ENCODE measurements around the gene USF1. TPM values are rescaled to one million over a fixed set of nuclear protein-coding genes. Genes with fewer than 3 reads are reported as not detected.

USF1 gene
- total RNA-seq, 2 experiments from 2014 or later = 60.9 to 83.1 TPM

DNA sequence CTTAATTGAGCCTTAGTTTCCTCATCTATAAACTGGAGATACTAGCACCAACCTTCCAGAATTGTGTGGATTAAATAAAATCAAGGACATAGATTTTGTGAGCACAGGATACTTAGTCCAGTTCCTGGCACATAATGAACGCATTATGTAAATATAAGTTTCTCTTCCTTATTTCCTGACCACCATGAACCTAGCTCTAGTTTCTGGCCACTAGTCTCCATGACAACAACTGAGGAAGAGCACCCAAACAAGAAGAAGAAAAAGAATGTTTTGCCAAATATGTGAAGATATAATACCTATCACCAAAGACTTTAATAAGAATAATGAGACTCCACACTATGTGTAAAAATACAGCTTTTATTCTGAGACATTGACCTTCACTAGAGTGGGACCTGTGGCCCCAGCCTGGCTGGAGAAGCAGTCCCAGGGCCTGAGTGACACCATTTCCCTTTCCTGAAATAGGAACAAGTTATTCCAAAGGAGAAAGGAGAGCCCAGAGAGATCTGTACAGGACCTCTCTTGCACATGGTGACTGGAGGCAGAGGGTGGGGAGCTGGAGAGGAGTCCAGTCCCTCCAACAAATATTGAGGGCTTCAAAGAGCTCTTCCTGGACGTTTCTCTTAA lies 940 bp upstream of the USF1 start:
- Histone ChIP-seq H3K4me1 (ENCODE audit: insufficient read depth, low read length, poor library complexity, severe bottlenecking) (peaks cover 50% of the 10 kb centered on the region), H2AFZ (ENCODE audit: low read length) (no peak overlapping the region; the same call in 1 of the 2 replicates), H4K20me1 (ENCODE audit: insufficient read depth, low read length) (no peaks in the 10 kb centered on the region), H3K4me3 (ENCODE audit: low read depth, low read length, poor library complexity, severe bottlenecking) (peak overlapping the region; percentile 81), H3K36me3 (ENCODE audit: insufficient read depth, low read length) (peaks cover 65% of the 10 kb centered on the region), H3K79me2 (ENCODE audit: insufficient read depth, low read depth, low read length) (peaks cover 18% of the 10 kb centered on the region; the same call in 1 of the 2 replicates), H3K9me3 (ENCODE audit: low read length) (no peaks in the 10 kb centered on the region), H3K27ac (ENCODE audit: low read depth, low read length, poor library complexity, severe bottlenecking) (peak overlapping the region; percentile 92), H3K9me2 (ENCODE audit: insufficient read depth, low read length) (no peaks in the 10 kb centered on the region), H3K4me2 (ENCODE audit: low read length) (peak overlapping the region; percentile 87)
- BruUV-seq (replicated peaks) = no TSS peak
- peak; percentile 79 for DNase-seq (ENCODE audit: low spot score)
- TF ChIP-seq EZH2phosphoT487 (IDR thresholded peaks at IDR 0.05; ENCODE audit: borderline replicate concordance, low read depth, low read length) = no peak
- ChIA-PET POLR2A (interaction anchor here (0.6 to 5.0 kb wide), 15 partner anchors 8 to 210 kb away, joined by 3 to 42 read pairs (median 5); partner anchors contain the start of genes ARHGAP30, F11R, KLHDC9 and NIT1), CTCF (ENCODE audit: unreplicated experiment) (interaction anchor here (1.1 to 1.8 kb wide), 4 partner anchors 14 to 119 kb away, joined by 3 to 6 read pairs (median 5); partner anchors contain the start of genes F11R and PPOX)
- intact Hi-C loops (cut with micrococcal nuclease; ENCODE audit: unreplicated experiment) = no loop called here

DNA sequence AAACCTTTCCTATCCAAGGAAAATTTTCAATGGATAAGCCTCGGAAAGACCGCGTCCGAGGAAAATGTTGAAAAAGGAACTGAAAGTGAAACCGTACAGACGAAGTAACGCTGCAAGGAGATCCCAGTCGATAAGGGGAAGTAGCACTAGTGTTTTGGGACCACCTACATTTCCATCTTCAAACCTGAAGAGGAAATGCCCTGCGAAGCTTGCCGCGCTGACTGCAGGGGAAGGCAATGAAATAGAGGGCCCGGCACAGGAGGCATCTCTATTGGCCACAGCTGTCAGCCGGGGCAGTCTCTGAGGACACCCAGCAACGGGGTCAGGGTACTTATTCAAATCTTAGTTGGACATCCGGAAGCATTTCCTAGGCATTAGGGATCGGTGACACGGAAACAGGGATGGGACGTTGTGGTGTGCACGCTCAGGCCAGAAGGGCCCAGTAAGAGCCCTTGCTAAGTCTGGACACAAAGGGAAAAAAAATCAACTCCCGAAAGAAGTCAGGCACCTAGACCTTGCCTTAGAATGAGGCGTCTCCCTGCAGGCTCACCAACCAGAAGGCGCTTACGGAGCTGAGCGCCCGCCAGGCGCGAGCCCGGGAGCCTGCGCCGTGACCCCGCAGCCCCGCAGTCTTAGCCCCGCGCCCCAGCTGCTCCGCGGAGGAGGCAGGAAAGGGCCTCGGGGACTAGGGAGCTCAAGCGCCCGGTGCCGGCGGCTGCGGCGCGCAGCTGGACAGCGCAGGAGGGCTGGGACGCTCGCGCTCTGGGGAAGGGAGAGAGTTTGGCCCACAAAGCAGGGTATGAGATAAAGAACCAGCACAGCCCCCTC lies 655 bp downstream of the USF1 start:
- Histone ChIP-seq H3K27ac (ENCODE audit: low read depth, low read length, poor library complexity, severe bottlenecking) (peak overlapping the region; percentile 92), H3K9me2 (ENCODE audit: insufficient read depth, low read length) (no peaks in the 10 kb centered on the region), H3K4me2 (ENCODE audit: low read length) (peak overlapping the region; percentile 87), H4K20me1 (ENCODE audit: insufficient read depth, low read length) (no peaks in the 10 kb centered on the region), H3K36me3 (ENCODE audit: insufficient read depth, low read length) (peaks cover 65% of the 10 kb centered on the region), H3K9me3 (ENCODE audit: low read length) (no peaks in the 10 kb centered on the region), H2AFZ (ENCODE audit: low read length) (peak overlapping the region; percentile 51), H3K4me3 (ENCODE audit: low read depth, low read length, poor library complexity, severe bottlenecking) (peak overlapping the region; percentile 81), H3K79me2 (ENCODE audit: insufficient read depth, low read depth, low read length) (peaks cover 18% of the 10 kb centered on the region; the same call in 1 of the 2 replicates), H3K4me1 (ENCODE audit: insufficient read depth, low read length, poor library complexity, severe bottlenecking) (peaks cover 58% of the 10 kb centered on the region)
- intact Hi-C loops (cut with micrococcal nuclease; ENCODE audit: unreplicated experiment) = loop anchor here (1.0 to 2.0 kb wide), 3 partner anchors 23 to 52 kb away; no protein-coding TSS in a partner anchor
- CTCF ChIA-PET (ENCODE audit: unreplicated experiment) = interaction anchor here (1.0 to 1.8 kb wide), 2 partner anchors 10 to 23 kb away, joined by 3 to 6 read pairs; no protein-coding TSS in a partner anchor
- peak; percentile 93 for DNase-seq (ENCODE audit: low spot score)
- POLR2A ChIA-PET = interaction anchor here (0.7 to 5.0 kb wide), 14 partner anchors 12 to 841 kb away, joined by 3 to 42 read pairs (median 4); partner anchors contain the start of genes ARHGAP30, F11R, KLHDC9 and NIT1
- no TSS peak for BruUV-seq (replicated peaks)
- TF ChIP-seq, protein P1, sequence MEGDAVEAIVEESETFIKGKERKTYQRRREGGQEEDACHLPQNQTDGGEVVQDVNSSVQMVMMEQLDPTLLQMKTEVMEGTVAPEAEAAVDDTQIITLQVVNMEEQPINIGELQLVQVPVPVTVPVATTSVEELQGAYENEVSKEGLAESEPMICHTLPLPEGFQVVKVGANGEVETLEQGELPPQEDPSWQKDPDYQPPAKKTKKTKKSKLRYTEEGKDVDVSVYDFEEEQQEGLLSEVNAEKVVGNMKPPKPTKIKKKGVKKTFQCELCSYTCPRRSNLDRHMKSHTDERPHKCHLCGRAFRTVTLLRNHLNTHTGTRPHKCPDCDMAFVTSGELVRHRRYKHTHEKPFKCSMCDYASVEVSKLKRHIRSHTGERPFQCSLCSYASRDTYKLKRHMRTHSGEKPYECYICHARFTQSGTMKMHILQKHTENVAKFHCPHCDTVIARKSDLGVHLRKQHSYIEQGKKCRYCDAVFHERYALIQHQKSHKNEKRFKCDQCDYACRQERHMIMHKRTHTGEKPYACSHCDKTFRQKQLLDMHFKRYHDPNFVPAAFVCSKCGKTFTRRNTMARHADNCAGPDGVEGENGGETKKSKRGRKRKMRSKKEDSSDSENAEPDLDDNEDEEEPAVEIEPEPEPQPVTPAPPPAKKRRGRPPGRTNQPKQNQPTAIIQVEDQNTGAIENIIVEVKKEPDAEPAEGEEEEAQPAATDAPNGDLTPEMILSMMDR (conservative IDR thresholded peaks at IDR 0.05; ENCODE audit: low read length) = no peak
- no peak for TF ChIP-seq EZH2phosphoT487 (IDR thresholded peaks at IDR 0.05; ENCODE audit: borderline replicate concordance, low read depth, low read length)

DNA sequence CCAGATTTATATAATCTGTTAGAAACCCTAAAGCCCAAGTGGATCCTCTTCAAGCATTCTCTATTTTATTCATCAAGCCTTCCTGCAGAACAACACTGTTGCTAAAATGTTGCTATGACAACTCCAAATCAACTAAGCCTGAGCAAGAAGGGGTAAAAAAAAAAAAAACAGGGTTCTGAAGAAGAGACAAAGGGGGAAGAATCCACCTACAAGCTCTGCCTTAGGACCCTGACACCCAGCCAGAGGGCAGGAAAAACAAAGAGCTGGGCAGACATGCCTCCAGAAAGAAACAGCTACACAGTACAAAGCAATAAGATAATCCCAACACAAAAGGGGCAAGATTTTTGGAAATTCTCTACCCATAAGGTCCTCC lies 1.3 kb downstream of the USF1 start:
- peaks cover 65% of the 10 kb centered on the region for H3K36me3 ChIP-seq (ENCODE audit: insufficient read depth, low read length)
- ChIA-PET CTCF (ENCODE audit: unreplicated experiment) (no interaction called here), POLR2A (interaction anchor here (0.5 to 5.0 kb wide), 9 partner anchors 12 to 841 kb away, joined by 3 to 42 read pairs (median 4); partner anchors contain the start of genes ARHGAP30, F11R, NIT1 and PFDN2)
- no peaks in the 10 kb centered on the region for H3K9me2 ChIP-seq (ENCODE audit: insufficient read depth, low read length)
- H3K4me3 ChIP-seq (ENCODE audit: low read depth, low read length, poor library complexity, severe bottlenecking) = peak overlapping the region; percentile 81
- peaks cover 18% of the 10 kb centered on the region; the same call in 1 of the 2 replicates for H3K79me2 ChIP-seq (ENCODE audit: insufficient read depth, low read depth, low read length)
- peaks cover 64% of the 10 kb centered on the region for H3K4me1 ChIP-seq (ENCODE audit: insufficient read depth, low read length, poor library complexity, severe bottlenecking)
- H3K4me2 ChIP-seq (ENCODE audit: low read length) = peak overlapping the region; percentile 87
- TF ChIP-seq, protein P1 (conservative IDR thresholded peaks at IDR 0.05; ENCODE audit: low read length) = no peak
- TF ChIP-seq EZH2phosphoT487 (IDR thresholded peaks at IDR 0.05; ENCODE audit: borderline replicate concordance, low read depth, low read length) = no peak
- no TSS peak for BruUV-seq (replicated peaks)
- no peaks in the 10 kb centered on the region for H4K20me1 ChIP-seq (ENCODE audit: insufficient read depth, low read length)
- peak overlapping the region; percentile 92 for H3K27ac ChIP-seq (ENCODE audit: low read depth, low read length, poor library complexity, severe bottlenecking)
- intact Hi-C loops (cut with micrococcal nuclease; ENCODE audit: unreplicated experiment) = loop anchor here (2.0 kb wide), 1 partner anchor 52 kb away; no protein-coding TSS in a partner anchor
- no peak for DNase-seq (ENCODE audit: low spot score)
- H3K9me3 ChIP-seq (ENCODE audit: low read length) = no peaks in the 10 kb centered on the region
- H2AFZ ChIP-seq (ENCODE audit: low read length) = no peak overlapping the region; the same call in 1 of the 2 replicates
